HG03342 (cell line): ENCODE measurements around the gene PAX8.
"Not testable (repeated sequence)": the region's sequence is repeated elsewhere in the genome, so short reads cannot be mapped to it uniquely, and the experiment has no call there.

Experiments
- ATAC-seq: cut with Tn5 transposase; IDR thresholded peaks from one replicate; pipeline ENCODE4 v1.9.1; 2021; ENCODE audit warnings: mild to moderate bottlenecking, moderate library complexity; ENCODE audit not compliant: unreplicated experiment

PAX8 gene

GRCh38 chr2:113291191-113291590 lies 12.5 kb upstream of the PAX8 start:
- no peak for ATAC-seq

- ATAC-seq = not testable (repeated sequence)
Measured at GRCh38 chr2:113288674-113289149, 10.0 kb upstream of the PAX8 start.

DNA sequence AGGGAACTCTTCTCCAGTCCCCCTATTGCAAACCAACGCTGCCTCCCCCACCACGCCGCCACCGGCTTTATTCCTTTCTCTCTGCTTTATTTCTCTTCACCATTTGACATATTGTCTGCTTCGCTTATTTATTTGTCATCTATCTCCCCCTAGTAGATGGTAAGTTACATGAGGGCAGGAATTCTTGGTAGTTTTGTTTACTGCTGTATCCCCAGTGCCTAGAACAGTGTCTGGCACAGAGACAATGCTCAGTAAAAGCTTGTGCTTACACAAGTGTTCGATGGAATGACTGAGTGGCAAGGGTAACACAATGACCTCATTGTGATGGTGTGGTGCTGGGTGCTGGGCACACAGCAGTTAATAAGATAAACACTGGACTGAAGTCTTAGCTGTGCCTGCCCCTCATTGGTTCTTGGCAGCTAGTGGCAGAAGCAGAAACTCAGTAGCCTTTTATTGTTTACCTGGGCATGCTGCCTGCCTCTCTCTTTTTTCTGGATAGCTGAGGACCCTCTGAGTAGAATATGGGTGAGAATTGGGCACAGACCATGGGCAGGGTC lies 9.5 kb upstream of the PAX8 start:
- not testable (repeated sequence) for ATAC-seq

GRCh38 chr2:113285816-113286215 lies 7.1 kb upstream of the PAX8 start:
- ATAC-seq = no peak

- not testable (repeated sequence) for ATAC-seq
Measured at GRCh38 chr2:113284999-113285398, 6.3 kb upstream of the PAX8 start.

DNA sequence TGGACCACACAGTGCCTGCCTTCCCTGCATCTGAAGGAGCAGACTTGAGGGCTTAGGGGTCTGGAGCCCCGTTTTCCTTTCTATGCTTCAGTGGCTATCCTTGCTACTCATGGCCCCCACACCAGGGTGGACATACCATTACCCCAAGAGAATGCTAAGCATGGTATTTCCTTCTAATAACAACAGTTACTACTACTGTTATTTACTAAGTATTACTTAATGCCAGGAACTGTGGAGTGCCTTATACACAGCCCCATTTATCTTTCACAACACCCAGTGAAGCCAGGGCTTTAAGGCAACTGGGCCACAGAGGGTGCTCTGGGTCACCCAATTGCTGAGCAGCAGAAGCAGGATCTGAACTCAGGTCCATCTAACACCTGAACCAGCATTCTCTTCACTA lies 5.8 kb upstream of the PAX8 start:
- no peak for ATAC-seq

GRCh38 chr2:113283704-113284284 lies 5.1 kb upstream of the PAX8 start:
- no peak for ATAC-seq

DNA sequence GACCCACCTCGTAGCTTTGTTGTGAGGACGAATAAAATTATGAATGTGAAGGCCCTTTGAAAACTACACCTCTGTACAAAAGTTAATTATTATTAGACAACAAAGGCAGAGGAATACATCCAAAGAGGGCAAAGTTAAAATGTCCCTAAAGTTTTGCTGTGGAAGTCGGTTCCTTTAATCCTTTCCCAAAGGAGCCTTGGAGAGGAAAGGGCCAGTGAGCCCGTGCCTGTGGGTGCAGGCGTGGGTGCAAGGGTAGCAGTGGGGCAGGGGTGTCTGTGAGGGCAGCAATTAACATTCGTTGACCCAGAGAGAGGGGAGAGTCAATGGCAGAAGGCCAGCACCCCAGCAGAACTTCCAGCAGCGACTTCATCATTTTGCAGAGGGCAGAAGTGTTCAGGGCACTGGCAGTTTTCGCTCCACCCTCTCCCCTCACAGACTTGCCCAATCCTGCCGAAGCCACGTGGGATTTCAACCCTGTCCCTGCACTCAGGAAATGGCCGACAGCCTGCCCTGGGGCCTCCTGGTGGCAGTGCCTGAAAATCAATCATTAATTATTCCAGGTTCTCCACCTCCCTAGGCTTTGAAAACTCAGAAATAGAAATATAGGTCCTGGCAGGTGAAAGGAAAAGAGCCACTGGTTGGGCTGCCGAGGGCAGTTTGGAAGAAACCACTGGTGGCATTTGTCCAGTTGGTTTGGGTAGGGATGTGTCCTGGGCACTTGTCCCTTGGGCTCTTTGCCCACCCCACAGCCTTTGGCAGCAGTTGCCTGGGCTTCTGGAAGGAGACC lies 4.2 kb upstream of the PAX8 start:
- ATAC-seq = no peak

DNA sequence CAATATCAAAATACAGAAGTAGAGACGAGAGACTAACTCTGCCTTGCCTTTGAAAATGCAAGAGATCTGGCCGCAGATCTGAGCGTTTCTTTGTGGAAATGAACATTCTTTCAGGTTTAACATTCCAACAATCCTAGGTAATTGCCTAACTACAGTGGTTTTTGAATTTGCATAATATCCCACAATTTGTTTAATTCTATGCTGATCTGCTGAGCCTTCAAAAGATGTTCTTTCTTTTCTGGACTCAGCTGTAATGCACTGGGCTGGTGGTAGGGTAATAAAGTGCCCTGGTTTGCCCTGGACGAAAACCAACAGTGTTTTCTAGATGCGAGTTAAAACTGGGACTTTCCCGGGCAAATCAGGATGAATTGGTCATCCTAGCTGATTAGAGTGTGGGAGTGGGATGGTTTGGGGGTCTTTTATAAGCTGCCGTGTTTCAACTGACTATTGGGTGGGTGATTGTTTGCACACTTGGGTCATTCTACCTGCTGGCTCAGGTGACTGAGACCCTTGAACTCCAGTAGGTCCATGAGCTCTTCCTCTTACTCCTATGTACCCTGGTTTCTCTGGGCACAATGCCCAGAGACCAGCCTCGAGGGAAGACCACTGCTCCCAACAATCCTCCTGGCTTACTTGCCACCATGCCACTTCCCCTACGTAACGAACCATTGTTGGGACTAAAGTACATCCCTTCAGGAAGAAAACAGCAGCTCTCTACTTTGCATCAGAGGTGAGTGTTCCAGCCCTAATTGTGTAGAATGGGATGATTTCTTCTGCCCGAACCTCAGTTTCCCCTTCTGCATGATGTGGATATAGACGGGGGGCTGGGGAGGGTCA lies 3.4 kb upstream of the PAX8 start:
- ATAC-seq = no peak

DNA sequence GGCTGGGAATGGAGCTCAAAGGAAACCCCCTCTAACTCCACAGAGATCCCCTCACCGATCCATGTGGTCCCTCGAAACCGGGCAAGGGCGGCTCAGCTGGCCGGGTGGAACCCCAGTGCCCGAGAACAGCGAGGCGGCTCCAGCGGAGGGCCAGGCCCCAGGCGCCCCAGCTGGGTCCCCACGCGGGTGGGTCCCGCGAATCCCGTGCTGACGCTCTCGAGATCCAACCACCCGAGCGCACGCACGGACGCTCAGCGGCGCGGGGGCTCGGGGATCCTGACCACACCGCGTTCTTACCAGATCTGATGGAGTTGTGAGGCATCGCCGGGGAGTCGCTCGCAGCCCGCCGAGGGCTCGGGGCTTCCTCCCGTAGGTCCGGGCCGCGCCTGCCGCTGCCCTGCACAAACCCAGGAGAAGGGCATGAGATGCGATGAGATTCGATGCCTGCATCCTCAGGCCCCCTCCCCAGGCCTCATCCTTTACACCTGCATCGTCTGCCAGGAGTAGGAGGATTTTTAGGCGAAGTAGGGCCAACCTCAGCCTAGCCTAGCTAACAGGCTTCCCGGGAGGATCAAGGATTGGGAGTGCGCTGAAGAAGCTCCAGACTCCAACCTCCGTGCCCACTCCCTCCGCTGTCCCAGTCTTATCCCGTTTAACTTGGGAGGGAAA lies 514 bp downstream of the PAX8 start:
- no peak for ATAC-seq

- no peak for ATAC-seq
Measured at GRCh38 chr2:113277474-113278072, 1.1 kb downstream of the PAX8 start.

GRCh38 chr2:113276761-113277425 lies 1.8 kb downstream of the PAX8 start:
- no peak for ATAC-seq

DNA sequence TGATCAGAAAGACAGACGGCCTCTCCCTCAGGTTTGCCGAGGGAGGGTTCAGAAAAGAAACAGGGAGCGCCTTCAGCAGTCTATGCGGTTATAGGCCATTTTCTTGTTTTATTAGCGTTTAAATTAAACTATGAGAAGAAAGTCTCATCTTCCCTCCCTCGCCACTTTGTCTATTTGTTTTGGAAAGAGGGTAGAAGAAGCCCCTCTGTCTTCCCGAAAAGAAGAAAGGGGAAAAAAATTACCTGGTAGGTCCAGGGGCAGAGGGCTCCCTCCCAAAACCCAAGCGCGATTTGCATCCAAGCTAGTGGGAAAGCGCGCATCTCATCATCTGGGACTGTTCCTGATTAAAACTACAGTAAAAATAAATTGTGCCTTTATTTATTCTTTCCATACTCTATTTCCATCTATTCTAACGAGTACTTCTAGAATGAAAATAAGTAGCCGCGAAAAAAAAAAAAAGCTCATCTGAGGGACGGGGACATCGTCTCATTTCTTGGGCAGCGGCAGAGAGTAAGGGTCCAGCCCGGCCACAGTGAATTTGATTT lies 2.4 kb downstream of the PAX8 start:
- no peak for ATAC-seq

GRCh38 chr2:113275556-113276215 lies 3.0 kb downstream of the PAX8 start:
- ATAC-seq = no peak

DNA sequence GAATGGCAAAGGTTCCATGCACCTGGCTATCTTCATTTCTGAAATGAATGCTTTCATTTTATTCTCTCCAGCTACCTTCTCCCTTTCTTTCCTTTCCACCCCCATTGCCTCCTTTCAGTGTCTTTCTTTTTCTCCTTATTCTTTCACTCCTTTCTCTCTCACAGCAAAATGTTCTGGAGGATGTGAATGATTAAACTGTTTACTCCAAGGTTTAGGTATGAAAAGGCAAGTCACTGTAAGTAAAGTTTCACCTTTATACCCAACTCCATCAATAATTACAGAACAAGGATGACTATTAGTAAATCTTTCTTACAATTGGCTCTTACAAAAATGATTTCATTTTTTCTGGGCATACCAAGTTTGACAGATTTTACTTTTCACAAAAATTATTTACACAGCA lies 4.3 kb downstream of the PAX8 start:
- no peak for ATAC-seq

DNA sequence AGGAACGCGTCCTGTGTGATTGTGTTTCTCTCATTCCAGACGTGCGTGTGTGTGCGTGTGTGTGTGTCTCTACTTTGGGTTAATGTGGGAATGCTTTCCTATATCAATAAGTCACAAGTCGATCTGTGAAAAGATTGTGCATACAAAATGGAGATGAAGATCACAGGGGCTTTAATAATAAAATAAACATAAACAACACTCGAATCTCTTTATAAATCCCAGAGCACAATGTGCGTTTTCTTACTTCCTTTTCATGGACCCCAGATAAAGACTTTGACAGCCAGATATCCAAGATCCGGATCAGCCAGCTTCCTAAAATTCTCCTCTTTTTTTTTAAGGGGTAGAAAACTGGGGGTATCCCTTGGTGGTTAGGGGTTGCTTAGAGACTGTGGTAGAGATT lies 4.7 kb downstream of the PAX8 start:
- no peak for ATAC-seq

DNA sequence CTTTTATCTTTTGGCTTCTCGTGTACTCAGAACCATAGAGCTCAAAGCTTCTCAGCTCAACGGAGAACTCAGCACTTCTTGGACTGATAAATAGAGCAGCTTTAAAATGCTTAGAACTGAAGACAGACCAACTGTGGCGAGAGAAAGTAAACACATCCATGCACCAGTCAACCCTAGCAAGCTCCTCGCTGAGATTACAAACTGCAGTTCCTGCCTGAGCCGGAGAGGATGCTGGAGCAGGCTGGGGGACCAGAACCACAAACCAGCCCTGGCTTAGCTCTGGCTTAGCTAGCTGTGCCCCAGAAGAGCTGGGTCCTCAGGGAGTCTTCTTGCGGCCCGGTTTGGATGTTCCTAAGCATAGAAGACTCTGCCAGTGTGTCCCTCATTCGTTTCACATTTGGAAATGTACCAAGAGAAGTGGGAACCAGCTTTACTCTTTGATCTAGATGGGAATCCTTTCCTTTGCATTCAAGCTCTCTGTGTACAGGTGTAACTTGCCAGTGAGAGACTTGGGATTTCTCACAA lies 5.6 kb downstream of the PAX8 start:
- ATAC-seq = peak; percentile 64

DNA sequence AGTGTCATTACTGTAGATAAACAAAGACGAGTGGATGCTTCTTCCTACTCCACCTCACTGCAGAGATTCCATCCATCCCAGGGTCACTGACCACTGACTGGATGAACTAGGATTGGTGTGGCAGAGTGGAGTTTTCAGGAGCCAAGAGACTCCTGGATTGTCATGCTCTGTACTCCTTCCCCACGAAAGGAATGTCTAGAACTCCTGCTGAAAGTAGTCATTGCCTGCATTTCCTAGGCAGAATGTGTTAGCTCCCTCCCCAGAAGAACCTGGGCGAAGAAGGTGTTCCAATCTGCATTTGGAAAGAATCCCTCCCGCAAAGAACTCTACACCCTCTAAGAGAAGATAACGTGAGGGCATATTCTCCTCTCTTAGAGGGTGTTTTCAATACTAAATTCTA lies 6.2 kb downstream of the PAX8 start:
- no peak for ATAC-seq
